ENCODE data around the gene POU2AF1. TPM values are rescaled to one million over a fixed set of nuclear protein-coding genes. Genes with fewer than 3 reads are reported as not detected.

Gene POU2AF1
- total and polyA plus RNA-seq, 2 of the 13 experiments (the other 11 are each of a cell fraction or from before 2014, with no cell fraction given) = 1.9 to 3.6 TPM

GRCh38 chr11:111395081-111395480 is 16.0 kb upstream of the POU2AF1 start (continued):
- TF ChIP-seq ZNF580 (CRISPR knock-in tag; IDR thresholded peaks at IDR 0.05; ENCODE audit: borderline replicate concordance, low read depth) (peak; percentile 91; the same call in 1 of the 2 replicates), ZFP37 (CRISPR knock-in tag; IDR thresholded peaks at IDR 0.05; ENCODE audit: borderline replicate concordance) (peak; percentile 80; the same call in 1 of the 2 replicates), ARNT (IDR thresholded peaks at IDR 0.05) (no peak), ZFX (CRISPR knock-in tag; IDR thresholded peaks at IDR 0.05; ENCODE audit: low read depth) (peak; percentile 78), ZSCAN29 (CRISPR knock-in tag; conservative IDR thresholded peaks at IDR 0.05) (no peak), ATF6 (CRISPR knock-in tag; conservative IDR thresholded peaks at IDR 0.05) (no peak), HINFP (CRISPR knock-in tag; IDR thresholded peaks at IDR 0.05; ENCODE audit: low read depth) (0 out of 2 replicates have a peak, but pooled peaks have one; percentile 26), CCAR2 (optimal IDR thresholded peaks at IDR 0.05; ENCODE audit: low read depth, low read length) (no peak), PITX1 (CRISPR knock-in tag; IDR thresholded peaks at IDR 0.05) (0 out of 2 replicates have a peak, but pooled peaks have one; percentile 24), SRSF9 (IDR thresholded peaks at IDR 0.05; ENCODE audit: borderline replicate concordance, insufficient read depth, low read depth, low read length, poor library complexity, severe bottlenecking) (no peak), ZNF501 (CRISPR knock-in tag; IDR thresholded peaks at IDR 0.05) (no peak), HOXA5 (CRISPR knock-in tag; IDR thresholded peaks at IDR 0.05) (0 out of 2 replicates have a peak, but pooled peaks have one; percentile 35), HES4 (CRISPR knock-in tag; IDR thresholded peaks at IDR 0.05; ENCODE audit: borderline replicate concordance) (no peak), REL (CRISPR knock-in tag; conservative IDR thresholded peaks at IDR 0.05) (no peak), JUN (CRISPR knock-in tag; IDR thresholded peaks at IDR 0.05) (no peak), YEATS4 (CRISPR knock-in tag; IDR thresholded peaks at IDR 0.05; ENCODE audit: borderline replicate concordance) (peak; percentile 74; the same call in 1 of the 2 replicates), ZNF598 (CRISPR knock-in tag; IDR thresholded peaks at IDR 0.05; ENCODE audit: borderline replicate concordance) (peak; percentile 79; the same call in 1 of the 2 replicates), ASH2L (IDR thresholded peaks at IDR 0.05; ENCODE audit: insufficient read length, low read depth, low read length) (no peak), YY1 (IDR thresholded peaks at IDR 0.05; ENCODE audit: insufficient read depth, insufficient replicate concordance, low read depth, low read length) (peak; percentile 51), ZNF691 (CRISPR knock-in tag; IDR thresholded peaks at IDR 0.05; ENCODE audit: borderline replicate concordance, low read depth) (peak; percentile 85; the same call in 1 of the 2 replicates), HMGXB4 (CRISPR knock-in tag; IDR thresholded peaks at IDR 0.05; ENCODE audit: borderline replicate concordance in 1 of 2, low read depth in 1 of 2) (peak in 1 of 2 experiments; percentile 70; a peak in 1 of 4 replicates), SNAI1 (CRISPR knock-in tag; IDR thresholded peaks at IDR 0.05; ENCODE audit: borderline replicate concordance) (no peak), CEBPG (CRISPR knock-in tag; IDR thresholded peaks at IDR 0.05) (peak; percentile 40; the same call in 1 of the 2 replicates), KMT2B (CRISPR knock-in tag; IDR thresholded peaks at IDR 0.05) (peak; percentile 76)
